Measurements from ENCODE around the gene SAMD1. TPM values are rescaled to one million over a fixed set of nuclear protein-coding genes. Genes with fewer than 3 reads are reported as not detected.

SAMD1 gene
- polyA plus RNA-seq, 1 donor from 2014 or later, result 2.8 TPM

- Mint-ChIP-seq H3K4me1 (no peaks in the 10 kb centered on the region), H3K9me3 (peaks cover 0 to 1% (median 0%) of the 10 kb centered on the region in 3 donors), H3K27ac (no peak overlapping the region), H3K36me3 (peaks cover 3% of the 10 kb centered on the region), H3K27me3 (peaks cover 2% of the 10 kb centered on the region), H3K4me3 (peak overlapping the region in 1 of 4 donors; percentile 61)
Measured at GRCh38 chr19:14066134-14066533, 24.4 kb downstream of the SAMD1 start.

GRCh38 chr19:14063105-14063504, 27.4 kb downstream of the SAMD1 start:
- peaks cover 0 to 3% (median 3%) of the 10 kb centered on the region in 3 donors for H3K4me1 Mint-ChIP-seq
- H3K9me3 Mint-ChIP-seq, result peaks cover 0 to 1% (median 0%) of the 10 kb centered on the region in 3 donors
- H3K4me3 Mint-ChIP-seq, result no peak overlapping the region
- peaks cover 15% of the 10 kb centered on the region for H3K27me3 Mint-ChIP-seq
- no peak overlapping the region for H3K27ac Mint-ChIP-seq
- peaks cover 2% of the 10 kb centered on the region for H3K36me3 Mint-ChIP-seq

- peaks cover 0 to 1% (median 0%) of the 10 kb centered on the region in 3 donors for H3K9me3 Mint-ChIP-seq
- no peak overlapping the region for H3K4me3 Mint-ChIP-seq
- H3K36me3 Mint-ChIP-seq, result peaks cover 2% of the 10 kb centered on the region
- peaks cover 20% of the 10 kb centered on the region for H3K27me3 Mint-ChIP-seq
- H3K4me1 Mint-ChIP-seq, result peaks cover 0 to 3% (median 3%) of the 10 kb centered on the region in 3 donors
- H3K27ac Mint-ChIP-seq, result no peak overlapping the region
Measured at GRCh38 chr19:14062558-14062855, 28.0 kb downstream of the SAMD1 start.

GRCh38 chr19:14061751-14062557, 28.6 kb downstream of the SAMD1 start, which contains the start of gene PALM3:
Gene PALM3, minus strand, starts transcription at chr19:14062076. Its CDS starts 96 bp downstream, at chr19:14061980.
- no peak within 1 kb of the TSS for H3K4me3 Mint-ChIP-seq

GRCh38 chr19:14061081-14061749, 29.3 kb downstream of the SAMD1 start:
- H3K27me3 Mint-ChIP-seq, result peaks cover 23% of the 10 kb centered on the region
- H3K36me3 Mint-ChIP-seq, result peaks cover 2% of the 10 kb centered on the region
- H3K27ac Mint-ChIP-seq, result no peak overlapping the region
- H3K9me3 Mint-ChIP-seq, result peaks cover 0 to under 1% (median 0%) of the 10 kb centered on the region in 3 donors
- no peak overlapping the region for H3K4me3 Mint-ChIP-seq
- peaks cover 0 to 3% (median 3%) of the 10 kb centered on the region in 3 donors for H3K4me1 Mint-ChIP-seq

More at GRCh38 chr19:14061751-14062557, 28.6 kb downstream of the SAMD1 start, which contains the start of gene PALM3:
- peaks cover 23% of the 10 kb centered on the region for H3K27me3 Mint-ChIP-seq
- peaks cover 0 to 3% (median 3%) of the 10 kb centered on the region in 3 donors for H3K4me1 Mint-ChIP-seq
- H3K27ac Mint-ChIP-seq, result no peak within 1 kb of the TSS
- H3K9me3 Mint-ChIP-seq, result peaks cover 0 to 1% (median 0%) of the 10 kb centered on the region in 3 donors
- H3K36me3 Mint-ChIP-seq, result peaks cover 2% of the 10 kb centered on the region

- Mint-ChIP-seq H3K4me1 (peaks cover 0 to 3% (median 3%) of the 10 kb centered on the region in 3 donors), H3K27me3 (peaks cover 23% of the 10 kb centered on the region), H3K4me3 (peak overlapping the region in 1 of 4 donors; percentile 9), H3K27ac (no peak overlapping the region), H3K9me3 (no peaks in the 10 kb centered on the region), H3K36me3 (peaks cover 2% of the 10 kb centered on the region)
Measured at GRCh38 chr19:14059652-14060155, 30.8 kb downstream of the SAMD1 start.

GRCh38 chr19:14059093-14059480, 31.5 kb downstream of the SAMD1 start:
- H3K4me3 Mint-ChIP-seq, result no peak overlapping the region
- peaks cover 2% of the 10 kb centered on the region for H3K36me3 Mint-ChIP-seq
- no peaks in the 10 kb centered on the region for H3K9me3 Mint-ChIP-seq
- H3K27ac Mint-ChIP-seq, result no peak overlapping the region
- peaks cover 23% of the 10 kb centered on the region for H3K27me3 Mint-ChIP-seq
- H3K4me1 Mint-ChIP-seq, result peaks cover 0 to 3% (median 3%) of the 10 kb centered on the region in 3 donors

- Mint-ChIP-seq H3K4me1 (peaks cover 0 to 3% (median 3%) of the 10 kb centered on the region in 3 donors), H3K4me3 (peak overlapping the region in 2 of 4 donors; percentile 72 to 79), H3K27ac (no peak overlapping the region), H3K9me3 (no peaks in the 10 kb centered on the region), H3K36me3 (peaks cover 2% of the 10 kb centered on the region), H3K27me3 (peaks cover 23% of the 10 kb centered on the region)
Measured at GRCh38 chr19:14058182-14059092, 32.1 kb downstream of the SAMD1 start.

- Mint-ChIP-seq H3K4me3 (peak overlapping the region in 3 of 4 donors; percentile 23 to 72 (median 30)), H3K36me3 (peaks cover 4% of the 10 kb centered on the region), H3K27me3 (peaks cover 23% of the 10 kb centered on the region), H3K4me1 (peaks cover 0 to 3% (median 3%) of the 10 kb centered on the region in 3 donors), H3K27ac (no peak overlapping the region), H3K9me3 (peaks cover 0 to 2% (median 0%) of the 10 kb centered on the region in 3 donors)
Measured at GRCh38 chr19:14056741-14057356, 33.7 kb downstream of the SAMD1 start.

GRCh38 chr19:14056069-14056666, 34.4 kb downstream of the SAMD1 start:
- Mint-ChIP-seq H3K4me3 (no peak overlapping the region), H3K36me3 (peaks cover 4% of the 10 kb centered on the region), H3K27ac (no peak overlapping the region), H3K27me3 (peaks cover 23% of the 10 kb centered on the region), H3K9me3 (peaks cover 0 to 2% (median 0%) of the 10 kb centered on the region in 3 donors), H3K4me1 (peaks cover 0 to 3% (median 3%) of the 10 kb centered on the region in 3 donors)

GRCh38 chr19:14055396-14055795, 35.2 kb downstream of the SAMD1 start:
- Mint-ChIP-seq H3K27me3 (peaks cover 23% of the 10 kb centered on the region), H3K36me3 (peaks cover 5% of the 10 kb centered on the region)

GRCh38 chr19:14054721-14055120, 35.8 kb downstream of the SAMD1 start:
- peaks cover 20% of the 10 kb centered on the region for H3K27me3 Mint-ChIP-seq
- no peak overlapping the region for H3K27ac Mint-ChIP-seq
- peaks cover 0 to 2% (median 0%) of the 10 kb centered on the region in 3 donors for H3K9me3 Mint-ChIP-seq
- H3K36me3 Mint-ChIP-seq, result peaks cover 5% of the 10 kb centered on the region
- no peak overlapping the region for H3K4me3 Mint-ChIP-seq
- H3K4me1 Mint-ChIP-seq, result peaks cover 0 to 4% (median 3%) of the 10 kb centered on the region in 3 donors

More at GRCh38 chr19:14055396-14055795, 35.2 kb downstream of the SAMD1 start:
- peaks cover 0 to 4% (median 3%) of the 10 kb centered on the region in 3 donors for H3K4me1 Mint-ChIP-seq
- peaks cover 0 to 2% (median 0%) of the 10 kb centered on the region in 3 donors for H3K9me3 Mint-ChIP-seq
- no peak overlapping the region for H3K4me3 Mint-ChIP-seq
- peak overlapping the region in 1 of 3 donors; percentile 17 for H3K27ac Mint-ChIP-seq

GRCh38 chr19:14054099-14054498, 36.5 kb downstream of the SAMD1 start:
- H3K27me3 Mint-ChIP-seq, result peaks cover 15% of the 10 kb centered on the region
- H3K27ac Mint-ChIP-seq, result peak overlapping the region in 1 of 3 donors; percentile 10
- peaks cover 0 to 4% (median 3%) of the 10 kb centered on the region in 3 donors for H3K4me1 Mint-ChIP-seq
- H3K4me3 Mint-ChIP-seq, result no peak overlapping the region
- peaks cover 5% of the 10 kb centered on the region for H3K36me3 Mint-ChIP-seq
- peaks cover 0 to 2% (median 0%) of the 10 kb centered on the region in 3 donors for H3K9me3 Mint-ChIP-seq
